H4 (cell line): ENCODE data around the gene DHX29. TPM values are rescaled to one million over a fixed set of nuclear protein-coding genes. Genes with fewer than 3 reads are reported as not detected.

Source experiments
- DNase-seq: peaks from one replicate; pipeline ENCODE4 v3.0.0-alpha.2; 2015; ENCODE audit warnings: low spot score
- total RNA-seq: library from RNA; depleted of rRNA; stranded (reverse); fragments of >200 nt; shearing (Covaris generic); gene quantifications from 2 replicates; pipeline ENCODE4 v1.2.3, GENCODE V29; 2014

DHX29 gene
- total RNA-seq, 1 experiment from 2014 or later = 26.8 TPM

DNA sequence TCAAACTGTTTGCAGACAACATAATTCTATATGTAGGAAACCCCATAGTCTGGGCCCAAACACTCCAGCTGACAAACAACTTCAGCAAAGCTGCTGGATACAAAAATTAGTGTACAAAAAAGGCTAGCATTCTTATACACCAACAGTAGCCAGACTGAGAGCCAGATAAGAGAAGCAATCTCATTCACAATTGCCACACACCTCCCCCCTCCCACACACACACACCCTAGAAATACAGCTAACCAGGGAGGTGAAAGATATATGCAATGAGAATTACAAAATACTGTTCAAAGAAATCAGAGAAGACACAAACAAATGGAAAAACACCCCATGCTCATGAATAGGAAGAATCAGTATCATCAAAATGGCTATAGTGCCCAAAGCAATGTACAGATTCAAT is 9.3 kb upstream of the DHX29 start:
- DNase-seq = no peak

DNA sequence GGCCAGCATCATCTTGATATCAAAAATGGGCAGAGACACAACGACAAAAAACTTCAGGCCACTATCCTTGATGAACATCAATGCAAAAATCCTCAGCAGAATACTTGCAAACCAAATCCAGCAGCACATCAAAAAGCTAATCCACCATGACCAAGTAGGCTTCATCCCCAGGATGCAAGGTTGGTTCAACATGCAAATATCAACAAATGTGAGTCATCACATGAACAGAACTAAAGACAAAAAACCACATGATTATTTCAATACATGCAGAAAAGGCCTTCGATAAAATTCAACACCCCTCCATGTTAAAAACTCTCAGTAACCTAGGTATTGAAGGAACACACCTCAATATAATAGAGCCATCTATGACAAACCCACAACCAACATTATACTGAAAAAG is 8.8 kb upstream of the DHX29 start:
- no peak for DNase-seq

DNA sequence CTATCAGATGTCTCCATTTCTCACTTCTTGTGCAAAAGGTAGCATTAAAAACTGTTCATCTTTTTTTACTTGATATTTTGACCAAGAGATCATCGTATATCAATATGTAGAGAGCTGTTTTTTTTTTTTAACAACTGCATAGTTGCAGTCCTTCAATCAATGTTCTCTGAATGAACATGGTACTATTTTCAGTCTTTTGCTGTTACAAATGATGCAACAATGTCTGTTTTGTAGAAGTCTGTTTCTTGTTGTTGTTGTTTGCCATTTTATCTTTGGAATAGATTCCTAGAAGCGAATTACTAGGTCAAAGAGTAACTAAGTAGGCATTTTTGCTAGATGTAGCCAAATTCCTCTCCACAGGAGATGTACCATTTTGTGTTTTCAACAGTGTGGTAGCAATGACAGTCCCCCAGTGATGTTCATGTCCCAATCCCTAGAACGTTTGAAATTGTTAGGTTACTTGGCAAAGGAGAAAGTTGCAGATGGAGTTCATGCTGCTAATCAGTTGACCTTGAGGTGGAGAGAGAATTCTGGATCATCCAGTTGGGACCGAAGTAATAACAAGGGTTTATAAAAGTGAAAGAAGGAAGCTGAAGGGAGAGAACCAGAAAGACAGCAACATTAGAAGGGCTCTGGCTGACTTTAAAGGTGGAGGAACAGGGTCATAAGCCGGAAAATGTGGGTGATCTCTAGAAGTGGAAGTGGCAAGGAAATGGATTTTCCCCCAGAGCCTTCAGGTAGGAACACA is 6.5 kb upstream of the DHX29 start:
- no peak for DNase-seq

DNA sequence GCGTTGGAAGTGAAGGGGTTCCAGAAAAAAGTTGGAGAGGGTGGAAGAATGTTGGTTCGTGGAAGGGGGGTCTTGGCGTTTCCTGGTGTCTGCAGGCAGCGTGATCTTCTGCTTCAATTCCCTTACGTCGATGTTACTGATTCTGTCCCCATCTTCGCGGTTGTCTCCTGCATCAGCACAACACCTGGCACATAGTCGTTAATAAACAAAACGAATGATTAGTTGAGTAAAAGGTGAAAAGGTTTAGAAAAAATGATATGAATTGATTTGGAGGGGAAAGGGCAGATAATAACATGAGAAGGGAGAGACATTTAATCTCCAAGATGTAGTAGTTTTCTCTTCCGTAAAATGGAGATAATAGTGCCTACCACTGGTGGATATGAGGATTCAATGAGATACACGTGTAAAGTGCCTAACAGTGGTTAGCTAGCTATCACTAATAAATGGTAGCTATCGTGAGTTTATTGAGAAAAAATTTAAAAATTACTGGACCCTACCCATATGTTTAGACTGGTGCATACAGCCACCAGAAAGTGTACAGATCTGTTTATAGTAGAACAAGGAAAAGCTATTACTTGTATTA is 851 bp upstream of the DHX29 start:
- peak; percentile 10 for DNase-seq

DNA sequence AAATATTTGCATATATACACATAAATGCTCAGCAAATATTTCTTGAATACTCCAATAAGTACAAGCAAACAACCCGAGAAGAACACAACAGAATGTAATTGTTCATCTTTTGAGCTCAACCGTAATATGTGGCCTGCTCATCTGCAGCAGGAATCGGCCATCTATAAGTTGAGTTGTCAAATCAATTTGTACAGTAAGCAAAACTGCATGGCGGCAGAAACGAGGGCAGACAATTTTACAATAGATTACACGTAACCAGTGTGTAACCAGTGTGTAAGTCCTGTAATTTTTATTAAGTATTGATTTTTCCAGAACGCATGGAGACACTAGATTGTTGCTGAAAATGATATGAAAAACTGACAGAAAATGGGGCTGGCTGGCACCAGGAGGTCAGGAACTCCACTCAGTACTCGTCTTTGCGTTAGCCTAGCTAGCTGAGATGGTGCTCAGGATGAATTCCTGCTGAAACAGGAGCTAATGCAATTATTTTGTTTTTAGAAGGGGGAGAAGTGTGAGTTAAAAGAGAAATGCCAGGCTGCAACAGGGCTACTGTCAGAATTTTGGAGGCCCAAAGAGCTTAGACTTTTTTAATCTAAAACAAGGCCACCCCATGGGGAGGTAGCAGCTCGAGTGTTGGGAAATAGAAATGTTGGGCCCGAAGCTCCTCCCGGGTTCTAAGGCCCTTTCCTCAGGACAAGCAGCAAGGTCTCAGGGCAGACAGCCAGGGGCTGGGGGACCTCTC is 682 bp downstream of the DHX29 start:
- DNase-seq = no peak

DNA sequence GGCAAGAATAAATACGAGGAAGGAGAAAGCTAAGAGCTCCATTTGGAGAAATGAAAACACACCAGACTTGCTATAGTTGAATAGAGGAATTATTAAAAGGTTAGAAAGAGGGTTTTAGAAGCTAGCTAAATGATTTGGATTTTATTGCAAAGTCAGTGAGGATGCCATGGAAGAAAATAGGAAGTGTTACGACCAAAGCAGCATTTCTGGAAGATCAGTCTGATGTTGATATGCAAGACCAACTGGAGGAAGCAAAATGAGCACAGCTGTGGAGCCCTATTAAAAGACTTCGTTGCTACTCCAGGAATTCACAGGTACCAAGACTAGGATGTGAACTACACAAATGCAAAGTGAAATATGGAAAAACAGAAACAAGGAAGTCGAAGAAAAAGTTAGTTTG is 2.1 kb downstream of the DHX29 start:
- DNase-seq = no peak

DNA sequence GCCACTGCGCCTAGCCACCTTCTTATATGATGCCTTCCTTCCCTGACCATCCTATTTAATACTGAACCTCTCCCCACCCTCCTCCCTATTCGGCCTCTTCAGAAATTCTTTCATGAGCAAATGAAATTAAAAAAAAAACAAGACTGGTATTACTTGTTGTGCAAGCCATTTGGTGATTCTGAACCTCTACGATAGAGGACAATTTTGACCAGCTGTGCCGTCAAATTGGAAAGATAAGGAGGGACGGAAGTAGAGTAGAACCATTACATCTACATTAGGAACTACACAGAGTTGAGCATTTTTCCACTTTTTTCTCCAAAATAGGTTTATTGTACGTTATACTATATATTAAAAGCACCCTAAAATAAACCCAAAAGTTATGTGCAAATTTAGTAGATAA is 2.9 kb downstream of the DHX29 start:
- DNase-seq = no peak

DNA sequence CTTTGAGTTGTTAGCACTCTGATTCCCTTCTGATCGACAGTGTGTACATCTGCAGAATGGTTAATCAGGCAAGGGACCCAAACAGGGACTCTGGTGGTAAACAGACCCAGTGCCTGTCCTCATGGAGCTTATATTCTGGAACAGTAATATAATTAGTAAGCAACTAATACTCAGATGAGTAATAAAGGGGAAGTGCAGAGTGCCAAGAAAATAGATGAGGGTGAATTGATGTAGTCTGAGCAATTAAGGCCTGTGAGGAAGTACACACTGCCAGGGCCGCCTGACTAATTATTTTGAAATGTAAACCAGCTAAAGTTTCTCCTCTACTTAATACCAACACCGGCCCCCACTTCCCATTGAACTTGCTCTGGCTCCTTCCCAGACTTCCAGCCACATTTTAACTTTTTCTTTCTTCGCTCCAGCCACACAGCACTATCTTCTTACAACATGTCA is 4.2 kb downstream of the DHX29 start:
- DNase-seq = peak; percentile 8

DNA sequence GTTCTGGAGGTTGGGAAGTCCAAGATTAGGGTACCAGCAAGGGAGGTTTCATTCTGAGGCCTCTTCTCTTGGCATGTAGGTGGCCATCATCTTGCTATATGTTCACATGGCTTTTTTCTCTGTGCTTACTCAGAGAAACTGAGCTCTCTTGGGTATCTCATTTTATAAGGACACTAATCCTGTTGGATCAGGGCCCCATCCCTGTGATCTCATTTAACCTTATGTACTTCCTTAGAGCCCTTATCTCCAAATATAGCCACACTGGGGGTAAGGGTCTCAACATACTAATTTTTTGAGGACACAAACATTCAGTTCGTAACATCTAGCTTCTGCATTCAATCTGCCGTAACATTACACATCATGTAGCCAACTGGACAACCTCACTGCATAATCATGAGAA is 6.6 kb downstream of the DHX29 start:
- DNase-seq = no peak

DNA sequence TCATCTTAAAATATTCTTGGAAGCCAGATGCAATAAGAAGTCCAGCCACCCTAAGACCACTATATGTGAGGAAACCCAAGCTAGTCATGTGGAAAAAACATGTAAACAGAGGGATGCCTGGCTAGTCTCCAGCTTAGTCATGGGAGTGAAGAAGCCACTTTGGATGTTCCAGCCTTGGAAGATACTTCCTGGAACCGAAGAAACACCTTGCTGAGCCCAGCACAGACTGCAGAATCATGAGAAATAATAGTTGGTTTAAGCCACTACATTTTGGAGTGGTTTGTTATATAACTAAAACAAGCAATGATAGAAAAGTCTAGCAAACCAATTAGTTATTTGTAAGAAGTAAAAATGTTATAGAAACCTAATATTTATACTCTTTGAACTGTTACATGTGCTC is 12.6 kb downstream of the DHX29 start:
- DNase-seq = no peak

DNA sequence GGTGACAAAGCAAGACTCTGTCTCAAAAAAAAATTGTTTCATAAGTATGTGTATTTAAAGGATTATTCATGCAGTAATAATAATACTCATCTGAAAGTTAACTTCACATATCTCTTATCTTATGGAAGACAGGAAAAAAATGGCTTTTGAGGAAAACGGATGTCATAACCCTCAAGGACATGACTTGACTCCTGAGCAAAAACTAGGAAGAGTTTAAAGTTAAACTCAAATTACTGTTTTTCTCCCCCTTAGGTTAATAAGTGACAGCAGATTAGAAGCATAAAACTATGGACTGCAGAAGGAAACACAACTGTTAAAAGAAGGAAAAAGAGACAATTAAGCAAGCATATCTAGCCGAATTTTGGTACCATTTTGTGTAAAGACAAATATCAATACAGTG is 16.5 kb downstream of the DHX29 start:
- no peak for DNase-seq

DNA sequence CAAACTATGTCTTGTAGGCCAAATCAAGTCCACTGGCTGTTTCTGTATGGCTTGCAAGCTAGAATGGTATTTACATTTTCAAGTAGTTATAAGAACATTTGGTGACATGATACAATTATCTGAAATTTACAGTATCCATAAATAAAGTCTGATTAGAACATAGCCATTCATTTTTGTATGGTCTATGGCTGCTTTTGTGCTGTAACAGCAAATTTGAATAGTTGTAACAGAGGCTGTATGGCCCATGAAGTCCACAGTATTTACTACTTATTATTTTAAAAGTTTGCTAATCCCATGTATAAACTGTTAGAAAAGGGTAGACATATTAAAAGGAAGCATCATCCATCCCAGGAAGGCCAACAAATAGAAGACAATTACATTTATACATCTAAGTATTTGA is 17.7 kb downstream of the DHX29 start:
- DNase-seq = no peak

DNA sequence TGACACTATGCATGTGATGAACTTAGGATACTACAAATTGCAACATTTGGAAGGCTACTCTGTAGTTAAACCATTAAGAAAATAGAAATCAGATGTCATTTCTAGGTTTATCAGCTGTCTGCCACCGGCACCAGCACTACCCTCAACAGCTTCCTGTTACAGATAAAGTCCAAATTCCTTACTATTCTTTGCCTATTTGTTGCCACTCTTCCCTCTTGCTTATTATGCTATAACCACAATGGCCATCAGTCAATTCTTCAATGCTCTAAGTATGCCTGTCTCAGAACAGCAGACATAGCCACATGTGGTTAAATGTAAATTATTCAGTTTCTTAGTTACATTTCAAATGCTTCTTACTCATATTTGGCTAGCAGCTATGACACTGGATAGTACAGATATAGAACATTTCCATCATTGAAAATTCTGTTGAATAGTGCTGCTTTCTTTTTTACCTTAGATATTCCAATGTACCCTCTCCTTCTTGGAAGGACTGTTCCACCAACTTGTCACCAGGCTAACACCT is 21.0 kb downstream of the DHX29 start:
- no peak for DNase-seq

DNA sequence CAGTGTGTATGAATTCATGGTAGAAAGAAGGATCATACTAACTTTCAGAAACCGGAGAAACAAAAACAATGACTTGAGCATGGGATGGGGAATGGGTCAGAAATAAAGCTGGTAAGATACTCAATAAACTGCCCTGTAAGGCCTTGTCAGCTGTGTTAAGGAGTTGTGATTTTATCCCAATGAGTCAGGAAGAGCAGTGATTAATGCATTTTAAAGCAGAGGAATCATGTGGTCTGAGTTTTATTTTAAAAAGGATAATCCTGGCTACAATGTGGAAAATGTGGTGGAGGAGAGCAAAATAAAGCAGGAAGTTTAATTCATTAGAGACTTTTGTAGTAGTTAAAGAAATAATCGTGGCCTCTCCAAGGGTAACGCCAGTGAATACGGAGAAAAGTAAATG is 28.7 kb downstream of the DHX29 start:
- DNase-seq = no peak

DNA sequence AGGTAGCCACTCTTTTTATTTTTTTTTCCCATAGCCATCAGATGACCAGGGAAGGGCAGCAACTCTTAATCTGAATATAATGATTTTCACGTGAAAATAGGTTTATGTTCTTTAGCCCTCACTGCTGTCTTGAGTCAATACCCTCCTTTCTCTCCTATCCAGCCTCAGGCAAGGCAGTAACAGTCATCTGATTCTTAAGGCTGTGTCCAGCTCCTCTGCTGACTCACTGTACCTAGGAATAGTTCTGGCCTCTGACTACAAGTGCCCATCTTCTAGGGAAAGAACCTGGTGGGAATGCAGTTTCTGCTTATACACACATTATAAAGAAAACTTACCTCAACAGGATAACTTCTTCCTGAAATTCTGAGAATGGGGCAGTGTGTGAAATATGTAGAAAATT is 30.7 kb downstream of the DHX29 start:
- no peak for DNase-seq

DNA sequence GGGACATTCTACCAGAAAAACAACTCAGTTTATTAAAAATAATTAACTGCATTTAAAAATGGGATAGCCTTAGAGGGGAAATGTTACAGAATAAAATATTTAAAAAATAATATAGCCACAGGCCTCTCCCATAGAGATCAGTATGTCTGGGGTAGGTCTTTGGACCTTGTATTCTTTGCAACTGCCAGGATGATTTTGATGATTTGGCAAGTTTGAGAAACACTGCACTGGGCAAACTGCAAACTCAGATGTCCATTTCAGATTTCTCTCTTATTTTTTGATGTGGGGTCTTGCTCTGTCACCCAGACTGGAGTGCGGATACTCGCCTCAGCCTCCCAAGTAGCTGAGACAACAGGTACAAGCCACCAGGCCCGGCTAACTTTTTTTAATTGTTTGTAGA is 49.2 kb downstream of the DHX29 start:
- DNase-seq = no peak

DNA sequence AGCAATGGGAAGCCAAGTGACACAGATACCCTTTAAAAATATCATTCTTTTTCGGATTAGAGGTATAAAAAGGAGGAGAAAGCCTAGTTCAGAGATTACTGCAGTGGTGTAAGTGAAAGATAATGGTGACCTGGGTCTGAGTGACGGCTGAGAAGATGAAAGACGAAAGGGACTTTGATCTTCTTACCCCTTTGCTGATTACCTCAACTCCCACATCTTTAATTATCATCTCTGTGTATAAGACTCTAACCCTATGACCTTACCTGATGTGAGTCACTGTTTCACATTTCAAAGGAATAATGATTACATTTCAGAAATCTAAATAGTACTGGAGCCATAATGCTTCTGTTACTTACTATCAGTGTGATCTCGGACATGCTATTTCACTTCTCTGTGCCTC is 52.7 kb downstream of the DHX29 start:
- DNase-seq = no peak

DNA sequence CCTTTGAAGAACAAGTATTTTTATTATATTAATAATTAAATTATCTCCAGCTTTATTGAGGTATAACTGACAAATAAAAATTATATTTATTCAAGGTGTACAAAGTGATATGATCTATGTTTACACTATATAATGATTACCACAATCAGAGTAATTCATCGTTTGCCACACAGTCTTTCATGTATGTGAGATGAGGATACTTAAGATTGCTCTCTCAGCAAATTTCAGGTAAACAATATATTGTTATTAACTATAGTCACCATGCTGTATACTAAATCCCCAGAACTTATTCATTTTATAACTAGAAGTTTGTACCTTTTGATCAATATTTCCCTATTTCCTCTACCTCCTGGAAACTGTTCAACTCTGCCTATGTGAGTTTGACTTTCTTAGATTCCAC is 57.4 kb downstream of the DHX29 start:
- no peak for DNase-seq

DNA sequence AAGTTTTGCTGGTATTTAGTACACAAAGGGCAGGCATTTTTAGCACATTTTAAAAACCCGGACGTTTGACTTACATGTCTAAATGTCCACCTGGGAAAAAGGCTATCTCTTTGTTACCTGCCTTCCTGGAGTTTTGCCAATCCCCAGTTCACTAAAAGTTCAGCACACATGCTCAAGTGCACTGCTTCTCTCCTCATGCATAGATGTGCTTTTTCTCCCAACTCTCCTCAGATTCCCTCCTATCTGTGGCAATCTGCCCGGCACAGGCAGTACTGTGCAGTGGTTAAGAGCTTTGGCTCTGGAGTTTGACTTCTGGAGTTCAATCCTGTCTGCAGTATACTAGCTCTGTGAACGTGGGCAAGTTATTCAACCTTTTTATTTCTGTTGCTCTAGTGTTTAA is 65.7 kb downstream of the DHX29 start:
- no peak for DNase-seq

DNA sequence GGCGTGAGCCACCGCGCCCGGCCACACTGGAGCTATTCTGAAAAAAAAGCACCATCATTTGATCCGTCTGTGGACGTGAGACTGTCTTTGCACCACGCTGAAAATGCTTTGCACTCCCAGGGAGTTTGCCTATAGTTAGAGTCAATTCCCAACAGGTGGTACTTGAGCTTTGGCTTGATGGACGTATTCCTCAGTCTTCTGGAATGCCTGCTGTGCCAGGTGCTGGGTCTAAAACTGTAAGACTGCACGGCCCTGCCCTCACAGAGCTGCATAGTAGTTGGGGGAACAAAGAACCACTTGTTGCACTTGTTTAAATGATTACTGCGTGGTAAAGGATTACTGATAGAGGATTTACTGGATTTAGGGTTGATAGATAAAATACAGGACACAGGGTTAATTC is 70.7 kb downstream of the DHX29 start:
- no peak for DNase-seq

DNA sequence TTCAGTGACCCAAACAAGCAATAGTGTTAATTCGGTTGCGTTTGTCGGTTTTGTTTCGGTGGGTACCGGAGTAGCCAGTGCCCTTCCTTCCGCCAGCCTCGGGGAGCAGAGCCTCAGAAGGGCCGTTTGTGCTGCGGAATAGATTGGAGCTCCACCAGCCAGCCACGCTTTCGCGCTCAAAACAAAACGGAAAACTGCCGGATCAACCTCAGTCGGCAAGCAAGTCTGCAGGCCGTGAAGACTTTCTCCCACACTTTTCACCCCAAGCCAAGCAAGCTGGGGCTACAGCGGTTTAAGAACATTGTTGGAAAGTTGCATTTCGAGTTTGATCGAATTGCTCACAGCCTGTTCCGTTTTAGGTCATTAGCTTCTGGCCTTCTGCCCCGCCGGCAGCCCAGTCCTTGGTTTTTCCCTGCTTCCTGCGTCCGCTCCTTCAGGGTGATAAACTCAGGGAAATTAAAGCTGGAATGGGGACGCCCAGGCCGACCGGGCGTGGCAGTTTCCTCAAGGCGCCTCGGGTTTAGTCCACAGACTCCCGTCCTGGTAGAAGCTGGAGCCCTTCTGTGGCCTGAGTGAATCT is 73.3 kb downstream of the DHX29 start:
- DNase-seq = no peak
